HepG2 (cell line): Measurements from ENCODE around the gene ADI1. TPM values are rescaled to one million over a fixed set of nuclear protein-coding genes. Genes with fewer than 3 reads are reported as not detected.
A peak's percentile ranks its signal among the peaks of the same experiment; 100 is the strongest.

Source experiments
- CHD4 ChIP-seq: fragments of 200-600 bp; sonication (generic); IDR thresholded peaks from 2 replicates; pipeline ENCODE4 v1.7.0; 2017; ENCODE audit warnings: mild to moderate bottlenecking, low read length, borderline replicate concordance
- FOXM1 ChIP-seq: sonication (generic); formaldehyde crosslinking; IDR thresholded peaks from 2 replicates; pipeline ENCODE4 v1.5.0; 2020; ENCODE audit warnings: missing genetic modification reagents
- HNRNPLL ChIP-seq: fragments of 200-400 bp; formaldehyde crosslinking; IDR thresholded peaks from 2 replicates; pipeline ENCODE4 v1.6.1; 2017; ENCODE audit warnings: mild to moderate bottlenecking, low read depth, low read length; ENCODE audit not compliant: poor library complexity, severe bottlenecking
- HOXA9 ChIP-seq: sonication (generic); formaldehyde crosslinking; IDR thresholded peaks from 2 replicates; pipeline ENCODE4 v1.8.1; 2022; ENCODE audit warnings: missing genetic modification reagents, mild to moderate bottlenecking, moderate library complexity, borderline replicate concordance
- KAT8 ChIP-seq: IDR thresholded peaks from 2 replicates; pipeline ENCODE4 v1.6.1; 2016; ENCODE audit warnings: missing genetic modification reagents, missing compliant biosample characterization
- KMT2B ChIP-seq: IDR thresholded peaks from 2 replicates; pipeline ENCODE4 v1.6.1; 2016; ENCODE audit warnings: missing genetic modification reagents, missing compliant biosample characterization
- MAF1 ChIP-seq: sonication (generic); formaldehyde crosslinking; IDR thresholded peaks from 2 replicates; pipeline ENCODE4 v1.5.0; 2020; ENCODE audit warnings: missing genetic modification reagents, borderline replicate concordance
- REL ChIP-seq: sonication (generic); formaldehyde crosslinking; conservative IDR thresholded peaks from 2 replicates; pipeline ENCODE4 v1.8.0; 2022; ENCODE audit warnings: mild to moderate bottlenecking, missing genetic modification reagents, moderate library complexity
- RFXAP ChIP-seq: sonication (generic); formaldehyde crosslinking; IDR thresholded peaks from 2 replicates; pipeline ENCODE4 v1.4.0; 2020; ENCODE audit warnings: missing genetic modification reagents, borderline replicate concordance
- SETDB1 ChIP-seq: sonication (generic); formaldehyde crosslinking; IDR thresholded peaks from 2 replicates; pipeline ENCODE4 v1.5.1; 2020; ENCODE audit warnings: missing genetic modification reagents, mild to moderate bottlenecking, borderline replicate concordance
- ZMYM3 ChIP-seq: sonication (generic); formaldehyde crosslinking; IDR thresholded peaks from 2 replicates; pipeline ENCODE4 v1.5.1; 2020; ENCODE audit warnings: mild to moderate bottlenecking, missing genetic modification reagents
- ZNF143 ChIP-seq: sonication (generic); formaldehyde crosslinking; IDR thresholded peaks from 2 replicates; pipeline ENCODE4 v1.4.0; 2020; ENCODE audit warnings: missing genetic modification reagents
- ZNF230 ChIP-seq: sonication (generic); formaldehyde crosslinking; IDR thresholded peaks from 2 replicates; pipeline ENCODE4 v1.4.0; 2020; ENCODE audit warnings: mild to moderate bottlenecking, missing genetic modification reagents
- ZNF790 ChIP-seq: sonication (generic); formaldehyde crosslinking; IDR thresholded peaks from 2 replicates; pipeline ENCODE4 v1.8.0; 2022; ENCODE audit warnings: missing genetic modification reagents, mild to moderate bottlenecking, borderline replicate concordance
- ZNF883 ChIP-seq: sonication (generic); formaldehyde crosslinking; IDR thresholded peaks from 2 replicates; pipeline ENCODE4 v1.5.1; 2020; ENCODE audit warnings: mild to moderate bottlenecking, missing genetic modification reagents; ENCODE audit errors: not compliant biosample characterization
- polyA plus RNA-seq, 8 experiments: library from polyadenylated mRNA; depleted of rRNA in 3 of 8; stranded (reverse) in 7 of 8; unstranded in 1 of 8; fragments of >200 nt; fragmentation: Illumina TruSeq in 4 of 8; extraction: Trizol in 4 of 8; gene quantifications; 2 replicates each; pipeline versions ENCODE4 v1.2.1 to v1.2.3, GENCODE V29; 2011 to 2016; ENCODE audit warnings: low read depth in 4 of 8, missing spikeins in 1 of 8, mixed read lengths in 1 of 8; ENCODE audit not compliant: insufficient read depth in 1 of 8
- total RNA-seq, 5 experiments: library from RNA; depleted of rRNA; stranded (reverse); fragments of >200 nt; fragmentation: Illumina TruSeq; extraction: Trizol; gene quantifications; 2 replicates each; pipeline ENCODE4 v1.2.3, GENCODE V29; 2016; ENCODE audit warnings: low read depth in 1 of 5
- TF ChIP-seq, protein P1 (sequence below): sonication (generic); formaldehyde crosslinking; IDR thresholded peaks from one replicate; pipeline ENCODE4 v1.5.1; 2020; ENCODE audit warnings: mild to moderate bottlenecking, missing genetic modification reagents; ENCODE audit errors: not compliant biosample characterization
- TF ChIP-seq, protein P2 (sequence below): IDR thresholded peaks from 2 replicates; pipeline ENCODE4 v1.4.0; 2020; ENCODE audit warnings: mild to moderate bottlenecking, missing genetic modification reagents

ADI1 gene
- total and polyA plus RNA-seq, 2 of the 13 experiments (the other 11 are each of a cell fraction or from before 2014, with no cell fraction given): 28.7 to 123 TPM

DNA sequence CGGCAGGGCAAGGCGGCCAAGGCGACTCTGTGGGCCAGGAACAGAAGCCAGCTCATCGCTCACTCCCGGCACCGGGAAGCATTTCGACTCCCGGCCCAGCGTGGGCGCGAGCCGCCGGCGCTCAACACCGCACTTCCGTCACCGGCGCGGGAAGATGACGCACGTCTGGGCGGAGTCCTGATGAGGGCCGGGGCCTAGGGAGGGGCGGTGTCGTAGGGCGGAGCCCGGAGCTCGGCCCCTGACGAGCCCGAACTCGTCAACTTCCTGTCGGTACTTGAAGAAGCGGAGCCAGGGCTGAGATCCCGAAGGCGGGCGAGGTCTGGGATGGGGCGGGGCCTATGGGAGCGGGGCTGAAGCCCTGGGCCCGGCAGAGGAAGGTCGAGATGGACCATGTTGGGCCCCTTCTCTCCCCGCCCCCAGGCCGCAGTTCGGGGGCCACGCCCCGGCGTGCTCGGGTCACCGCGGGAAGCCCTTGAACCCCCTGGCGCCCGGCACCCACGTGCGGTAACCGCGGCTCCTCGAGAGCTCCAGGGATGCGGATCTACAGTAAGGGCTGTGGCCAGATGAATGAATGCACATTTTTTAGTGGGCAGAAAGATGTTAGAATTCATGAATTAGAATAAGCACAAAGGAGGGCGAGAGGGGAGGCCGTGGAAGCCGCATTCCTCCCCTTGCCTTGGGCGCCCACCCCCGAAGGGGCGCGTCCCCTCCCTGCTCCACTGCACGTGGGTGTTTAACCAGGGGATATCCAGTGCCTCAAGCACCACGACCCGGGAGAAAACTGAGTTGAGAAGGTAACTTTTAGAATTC, 39.1 kb upstream of the ADI1 start, which contains the start of gene RNASEH1 (continued):
- TF ChIP-seq, protein P1, sequence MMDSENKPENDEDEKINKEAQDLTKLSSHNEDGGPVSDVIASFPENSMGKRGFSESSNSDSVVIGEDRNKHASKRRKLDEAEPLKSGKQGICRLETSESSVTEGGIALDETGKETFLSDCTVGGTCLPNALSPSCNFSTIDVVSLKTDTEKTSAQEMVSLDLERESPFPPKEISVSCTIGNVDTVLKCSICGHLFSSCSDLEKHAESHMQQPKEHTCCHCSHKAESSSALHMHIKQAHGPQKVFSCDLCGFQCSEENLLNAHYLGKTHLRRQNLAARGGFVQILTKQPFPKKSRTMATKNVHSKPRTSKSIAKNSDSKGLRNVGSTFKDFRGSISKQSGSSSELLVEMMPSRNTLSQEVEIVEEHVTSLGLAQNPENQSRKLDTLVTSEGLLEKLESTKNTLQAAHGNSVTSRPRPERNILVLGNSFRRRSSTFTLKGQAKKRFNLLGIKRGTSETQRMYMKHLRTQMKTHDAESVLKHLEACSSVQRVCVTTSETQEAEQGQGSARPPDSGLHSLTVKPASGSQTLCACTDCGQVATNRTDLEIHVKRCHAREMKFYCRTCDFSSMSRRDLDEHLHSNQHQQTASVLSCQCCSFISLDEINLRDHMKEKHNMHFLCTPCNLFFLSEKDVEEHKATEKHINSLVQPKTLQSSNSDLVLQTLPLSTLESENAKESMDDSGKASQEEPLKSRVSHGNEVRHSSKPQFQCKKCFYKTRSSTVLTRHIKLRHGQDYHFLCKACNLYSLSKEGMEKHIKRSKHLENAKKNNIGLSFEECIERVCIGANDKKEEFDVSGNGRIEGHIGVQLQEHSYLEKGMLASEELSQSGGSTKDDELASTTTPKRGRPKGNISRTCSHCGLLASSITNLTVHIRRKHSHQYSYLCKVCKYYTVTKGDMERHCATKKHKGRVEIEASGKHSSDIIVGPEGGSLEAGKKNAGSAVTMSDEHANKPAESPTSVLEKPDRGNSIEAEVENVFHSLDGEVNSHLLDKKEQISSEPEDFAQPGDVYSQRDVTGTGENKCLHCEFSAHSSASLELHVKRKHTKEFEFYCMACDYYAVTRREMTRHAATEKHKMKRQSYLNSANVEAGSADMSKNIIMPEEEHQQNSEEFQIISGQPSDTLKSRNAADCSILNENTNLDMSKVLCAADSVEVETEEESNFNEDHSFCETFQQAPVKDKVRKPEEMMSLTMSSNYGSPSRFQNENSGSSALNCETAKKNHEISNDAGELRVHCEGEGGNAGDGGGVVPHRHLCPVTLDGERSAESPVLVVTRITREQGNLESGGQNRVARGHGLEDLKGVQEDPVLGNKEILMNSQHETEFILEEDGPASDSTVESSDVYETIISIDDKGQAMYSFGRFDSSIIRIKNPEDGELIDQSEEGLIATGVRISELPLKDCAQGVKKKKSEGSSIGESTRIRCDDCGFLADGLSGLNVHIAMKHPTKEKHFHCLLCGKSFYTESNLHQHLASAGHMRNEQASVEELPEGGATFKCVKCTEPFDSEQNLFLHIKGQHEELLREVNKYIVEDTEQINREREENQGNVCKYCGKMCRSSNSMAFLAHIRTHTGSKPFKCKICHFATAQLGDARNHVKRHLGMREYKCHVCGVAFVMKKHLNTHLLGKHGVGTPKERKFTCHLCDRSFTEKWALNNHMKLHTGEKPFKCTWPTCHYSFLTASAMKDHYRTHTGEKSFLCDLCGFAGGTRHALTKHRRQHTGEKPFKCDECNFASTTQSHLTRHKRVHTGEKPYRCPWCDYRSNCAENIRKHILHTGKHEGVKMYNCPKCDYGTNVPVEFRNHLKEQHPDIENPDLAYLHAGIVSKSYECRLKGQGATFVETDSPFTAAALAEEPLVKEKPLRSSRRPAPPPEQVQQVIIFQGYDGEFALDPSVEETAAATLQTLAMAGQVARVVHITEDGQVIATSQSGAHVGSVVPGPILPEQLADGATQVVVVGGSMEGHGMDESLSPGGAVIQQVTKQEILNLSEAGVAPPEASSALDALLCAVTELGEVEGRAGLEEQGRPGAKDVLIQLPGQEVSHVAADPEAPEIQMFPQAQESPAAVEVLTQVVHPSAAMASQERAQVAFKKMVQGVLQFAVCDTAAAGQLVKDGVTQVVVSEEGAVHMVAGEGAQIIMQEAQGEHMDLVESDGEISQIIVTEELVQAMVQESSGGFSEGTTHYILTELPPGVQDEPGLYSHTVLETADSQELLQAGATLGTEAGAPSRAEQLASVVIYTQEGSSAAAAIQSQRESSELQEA (CRISPR knock-in tag): peak; percentile 94
- TF ChIP-seq HNRNPLL: peak; percentile 82
- peak; percentile 95; the same call in 1 of the 2 replicates for TF ChIP-seq ZNF790
- peak; percentile 70; the same call in 1 of the 2 replicates for TF ChIP-seq ZMYM3 (CRISPR knock-in tag)
- TF ChIP-seq ZNF230 (CRISPR knock-in tag): peak; percentile 98
- peak; percentile 94 for TF ChIP-seq RFXAP
- TF ChIP-seq, protein P2, sequence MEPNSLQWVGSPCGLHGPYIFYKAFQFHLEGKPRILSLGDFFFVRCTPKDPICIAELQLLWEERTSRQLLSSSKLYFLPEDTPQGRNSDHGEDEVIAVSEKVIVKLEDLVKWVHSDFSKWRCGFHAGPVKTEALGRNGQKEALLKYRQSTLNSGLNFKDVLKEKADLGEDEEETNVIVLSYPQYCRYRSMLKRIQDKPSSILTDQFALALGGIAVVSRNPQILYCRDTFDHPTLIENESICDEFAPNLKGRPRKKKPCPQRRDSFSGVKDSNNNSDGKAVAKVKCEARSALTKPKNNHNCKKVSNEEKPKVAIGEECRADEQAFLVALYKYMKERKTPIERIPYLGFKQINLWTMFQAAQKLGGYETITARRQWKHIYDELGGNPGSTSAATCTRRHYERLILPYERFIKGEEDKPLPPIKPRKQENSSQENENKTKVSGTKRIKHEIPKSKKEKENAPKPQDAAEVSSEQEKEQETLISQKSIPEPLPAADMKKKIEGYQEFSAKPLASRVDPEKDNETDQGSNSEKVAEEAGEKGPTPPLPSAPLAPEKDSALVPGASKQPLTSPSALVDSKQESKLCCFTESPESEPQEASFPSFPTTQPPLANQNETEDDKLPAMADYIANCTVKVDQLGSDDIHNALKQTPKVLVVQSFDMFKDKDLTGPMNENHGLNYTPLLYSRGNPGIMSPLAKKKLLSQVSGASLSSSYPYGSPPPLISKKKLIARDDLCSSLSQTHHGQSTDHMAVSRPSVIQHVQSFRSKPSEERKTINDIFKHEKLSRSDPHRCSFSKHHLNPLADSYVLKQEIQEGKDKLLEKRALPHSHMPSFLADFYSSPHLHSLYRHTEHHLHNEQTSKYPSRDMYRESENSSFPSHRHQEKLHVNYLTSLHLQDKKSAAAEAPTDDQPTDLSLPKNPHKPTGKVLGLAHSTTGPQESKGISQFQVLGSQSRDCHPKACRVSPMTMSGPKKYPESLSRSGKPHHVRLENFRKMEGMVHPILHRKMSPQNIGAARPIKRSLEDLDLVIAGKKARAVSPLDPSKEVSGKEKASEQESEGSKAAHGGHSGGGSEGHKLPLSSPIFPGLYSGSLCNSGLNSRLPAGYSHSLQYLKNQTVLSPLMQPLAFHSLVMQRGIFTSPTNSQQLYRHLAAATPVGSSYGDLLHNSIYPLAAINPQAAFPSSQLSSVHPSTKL: peak; percentile 70
- peak; percentile 83; the same call in 1 of the 2 replicates for TF ChIP-seq FOXM1 (CRISPR knock-in tag)
- TF ChIP-seq REL (CRISPR knock-in tag): peak; percentile 99
- TF ChIP-seq CHD4: peak; percentile 89
- peak; percentile 99 for TF ChIP-seq KMT2B (CRISPR knock-in tag)
- peak; percentile 70 for TF ChIP-seq ZNF143 (CRISPR knock-in tag)
- TF ChIP-seq SETDB1 (CRISPR knock-in tag): peak; percentile 38; the same call in 1 of the 2 replicates
- TF ChIP-seq HOXA9 (CRISPR knock-in tag): 0 out of 2 replicates have a peak, but pooled peaks have one; percentile 83
- TF ChIP-seq ZNF883 (CRISPR knock-in tag): peak; percentile 95
- peak; percentile 100 for TF ChIP-seq KAT8 (CRISPR knock-in tag)
- peak; percentile 65 for TF ChIP-seq MAF1 (CRISPR knock-in tag)
